Measurements from ENCODE around the gene PSMC5.

DNA sequence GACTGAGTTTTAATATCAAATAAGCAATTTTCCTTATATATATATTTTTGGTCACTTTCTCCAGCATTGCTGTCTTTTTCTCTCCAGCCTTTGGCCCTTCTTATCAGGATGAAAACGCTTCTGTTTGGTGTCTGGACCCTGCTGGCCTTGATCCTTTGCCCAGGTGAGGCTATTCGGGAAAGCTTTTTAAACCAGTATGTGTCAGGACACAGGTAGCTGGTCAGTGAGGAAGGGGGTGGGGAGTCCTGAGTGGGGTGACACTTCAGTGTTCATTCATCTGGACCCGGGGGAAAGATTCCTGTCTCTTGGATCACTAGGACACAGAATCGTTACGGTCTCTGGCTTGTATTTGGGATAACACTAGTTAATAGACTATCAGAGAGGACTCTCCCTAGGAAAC is 27.5 kb downstream of the PSMC5 start:
- TF ChIP-seq CTCF (IDR thresholded peaks at IDR 0.05 in 8 of 11, conservative IDR thresholded peaks at IDR 0.05 in 3 of 11) (no peak), POLR2A (IDR thresholded peaks at IDR 0.05) (no peak)

Measured in spleen (tissue), 7 donors.